ENCODE measurements around the gene SOCS7. TPM values are rescaled to one million over a fixed set of nuclear protein-coding genes. Genes with fewer than 3 reads are reported as not detected.

Gene SOCS7
- total RNA-seq, result 12.8 and 14.0 TPM in 2 replicates

- POLR2A ChIA-PET, result interaction anchor here (0.6 to 1.1 kb wide), 3 partner anchors 57 to 207 kb away, joined by 3 to 7 read pairs (median 4); no protein-coding TSS in a partner anchor
- DNase-seq (peak; percentile 97), ATAC-seq (ENCODE audit: low read depth) (peak; percentile 89)
- peak within 1 kb of the TSS; percentile 98 for H3K4me3 Mint-ChIP-seq
- no peaks in the 10 kb centered on the region for H3K36me3 Mint-ChIP-seq (ENCODE audit: low read depth)
- H3K27me3 Mint-ChIP-seq, result no peaks in the 10 kb centered on the region
- intact Hi-C loops (cut with micrococcal nuclease), result loop anchor here (5.0 kb wide), 1 partner anchor 54 kb away; the partner anchor contains the start of gene MRPL45
- no peak for TF ChIP-seq CTCF (IDR thresholded peaks at IDR 0.05)
- H3K9me3 Mint-ChIP-seq, result no peaks in the 10 kb centered on the region
- peaks cover 26% of the 10 kb centered on the region for H3K4me1 Mint-ChIP-seq
- H3K27ac Mint-ChIP-seq, result peak within 1 kb of the TSS; percentile 97
- CTCF ChIA-PET, result interaction anchor here (5.5 kb wide), 1 partner anchor 62 kb away, joined by 173 read pairs; no protein-coding TSS in a partner anchor
These were observed at the start of gene SOCS7 for GRCh38 chr17:38351412-38352222. TSS of gene SOCS7 (plus strand) at chr17:38351844. CDS start at chr17:38352053, 209 bp downstream.

GRCh38 chr17:38315497-38315896 is 36.1 kb upstream of the SOCS7 start:
- ATAC-seq (ENCODE audit: low read depth), result no peak
- intact Hi-C loops (cut with micrococcal nuclease), result no loop called here
- H3K36me3 Mint-ChIP-seq (ENCODE audit: low read depth), result peaks cover 48% of the 10 kb centered on the region
- no peak overlapping the region for H3K4me3 Mint-ChIP-seq
- H3K4me1 Mint-ChIP-seq, result no peaks in the 10 kb centered on the region
- no peaks in the 10 kb centered on the region for H3K9me3 Mint-ChIP-seq
- no peaks in the 10 kb centered on the region for H3K27me3 Mint-ChIP-seq
- DNase-seq, result no peak
- no peak overlapping the region for H3K27ac Mint-ChIP-seq
- TF ChIP-seq CTCF (IDR thresholded peaks at IDR 0.05), result no peak
- ChIA-PET CTCF (no interaction called here), POLR2A (no interaction called here)

- intact Hi-C loops (cut with micrococcal nuclease), result no loop called here
- CTCF ChIA-PET, result no interaction called here
- ATAC-seq (ENCODE audit: low read depth) (no peak), DNase-seq (no peak)
- Mint-ChIP-seq H3K27ac (no peak overlapping the region), H3K4me3 (no peak overlapping the region), H3K27me3 (no peaks in the 10 kb centered on the region), H3K36me3 (ENCODE audit: low read depth) (peaks cover 52% of the 10 kb centered on the region), H3K9me3 (no peaks in the 10 kb centered on the region), H3K4me1 (no peaks in the 10 kb centered on the region)
- TF ChIP-seq CTCF (IDR thresholded peaks at IDR 0.05), result no peak
- POLR2A ChIA-PET, result no interaction called here
These were observed 34.6 kb upstream of the SOCS7 start for GRCh38 chr17:38317081-38317480.

GRCh38 chr17:38320482-38320881 is 31.2 kb upstream of the SOCS7 start:
- Mint-ChIP-seq H3K9me3 (no peaks in the 10 kb centered on the region), H3K4me1 (peaks cover 4% of the 10 kb centered on the region), H3K4me3 (no peak overlapping the region), H3K36me3 (ENCODE audit: low read depth) (peaks cover 50% of the 10 kb centered on the region), H3K27ac (no peak overlapping the region), H3K27me3 (no peaks in the 10 kb centered on the region)
- intact Hi-C loops (cut with micrococcal nuclease), result no loop called here
- no peak for TF ChIP-seq CTCF (IDR thresholded peaks at IDR 0.05)
- POLR2A ChIA-PET, result no interaction called here
- CTCF ChIA-PET, result no interaction called here
- DNase-seq (no peak), ATAC-seq (ENCODE audit: low read depth) (no peak)

- TF ChIP-seq CTCF (IDR thresholded peaks at IDR 0.05), result peak; percentile 57
These were observed 29.4 kb upstream of the SOCS7 start for GRCh38 chr17:38322156-38322779.

More at GRCh38 chr17:38322156-38322779, 29.4 kb upstream of the SOCS7 start:
- H3K27me3 Mint-ChIP-seq, result no peaks in the 10 kb centered on the region
- H3K36me3 Mint-ChIP-seq (ENCODE audit: low read depth), result peaks cover 41% of the 10 kb centered on the region
- ChIA-PET POLR2A (interaction anchor here (0.5 kb wide), 1 partner anchor 45 kb away, joined by 11 read pairs; no protein-coding TSS in a partner anchor), CTCF (interaction anchor here (0.6 to 1.6 kb wide), 5 partner anchors 11 to 164 kb away, joined by 3 to 4 read pairs (median 3); no protein-coding TSS in a partner anchor)
- intact Hi-C loops (cut with micrococcal nuclease), result no loop called here
- DNase-seq (peak; percentile 61), ATAC-seq (ENCODE audit: low read depth) (peak; percentile 95)
- peaks cover 17% of the 10 kb centered on the region for H3K4me1 Mint-ChIP-seq
- H3K27ac Mint-ChIP-seq, result no peak overlapping the region
- no peak overlapping the region for H3K4me3 Mint-ChIP-seq
- H3K9me3 Mint-ChIP-seq, result no peaks in the 10 kb centered on the region
